ENCODE measurements around the gene GABRG3.

GABRG3 gene

DNA sequence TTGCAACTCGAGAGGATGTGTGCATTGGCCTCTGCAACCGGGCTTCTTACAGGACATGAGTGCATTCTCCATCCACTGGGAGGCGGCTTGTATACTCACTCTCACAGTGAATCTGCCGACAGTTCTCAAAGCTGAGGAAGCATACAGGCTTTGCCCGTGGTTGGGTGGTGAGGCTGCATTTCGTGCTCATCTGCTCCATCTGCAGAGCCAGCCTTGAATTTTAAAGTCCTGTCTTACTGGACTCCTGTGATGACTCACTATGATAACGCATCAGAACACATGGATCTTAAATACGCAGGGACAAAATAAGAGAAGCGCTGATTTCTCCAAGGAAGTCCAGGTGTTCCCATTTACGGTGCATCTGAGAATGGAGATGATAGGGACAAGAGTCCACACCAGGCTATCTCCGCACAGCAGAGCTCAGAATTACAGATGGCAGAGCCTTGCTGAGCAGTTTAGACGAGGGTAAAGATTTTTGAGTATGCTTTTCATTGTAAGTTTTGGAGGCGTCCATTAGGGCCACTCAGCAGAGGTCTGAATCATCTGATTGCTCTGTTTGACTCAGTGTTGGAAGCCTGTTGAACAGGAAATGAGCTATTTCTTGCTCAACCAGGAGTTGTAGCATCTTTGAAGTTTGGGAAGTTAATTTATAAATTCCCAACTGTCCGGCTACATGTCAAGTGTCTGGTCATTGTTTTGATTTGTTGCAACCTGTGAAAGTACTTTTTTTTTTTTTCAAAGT, 87.1 kb downstream of the GABRG3 start:
- DNase-seq, result no peak
- intact Hi-C loops (cut with DNase I), result no loop called here

DNA sequence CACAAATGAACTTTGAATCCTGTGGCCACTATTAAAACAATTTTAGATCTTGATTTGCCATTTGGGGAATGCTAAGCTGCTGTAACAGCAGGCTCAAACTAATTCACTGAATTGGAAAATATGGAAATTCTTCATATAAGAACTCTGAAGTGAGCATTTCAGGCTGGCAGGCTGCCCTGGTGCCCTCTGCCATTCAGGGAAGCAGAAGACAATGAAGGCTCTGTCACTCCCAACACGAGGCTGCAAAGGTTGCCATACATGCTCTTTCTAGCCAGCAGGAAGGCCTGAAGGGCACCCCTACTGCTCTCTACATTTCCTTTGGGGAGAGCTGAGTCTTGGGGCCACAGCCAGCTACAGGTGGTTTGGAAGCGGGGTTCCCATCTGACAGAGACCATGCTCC, 88.0 kb downstream of the GABRG3 start:
- intact Hi-C loops (cut with DNase I), result no loop called here
- DNase-seq, result no peak

DNA sequence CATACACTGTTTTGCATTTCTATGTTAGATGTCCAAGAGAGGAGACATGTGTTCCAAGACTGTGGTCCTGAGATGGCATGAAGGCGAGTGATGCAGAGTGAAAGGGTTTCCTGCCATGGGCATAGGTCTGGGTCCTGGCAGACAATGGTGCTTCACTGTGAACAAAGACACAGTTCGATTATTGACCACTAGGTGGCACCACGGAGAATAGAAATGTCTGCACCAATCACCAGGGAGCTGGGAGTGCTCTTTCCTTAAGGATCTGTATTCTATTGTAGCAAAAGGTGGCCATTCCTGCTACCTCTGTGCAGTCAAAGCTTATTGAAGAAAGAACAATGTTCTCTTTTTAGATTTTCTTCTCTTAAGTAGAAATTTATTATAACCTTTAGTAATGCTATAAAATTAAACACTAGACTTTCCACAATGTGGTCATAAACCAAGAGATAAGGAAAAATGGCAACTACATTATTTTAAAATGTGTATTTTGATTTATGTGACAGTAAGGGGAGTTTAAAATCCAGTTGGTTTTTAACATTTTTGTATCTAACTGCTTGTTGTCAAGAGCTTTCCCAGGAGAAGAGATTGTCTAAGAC, 88.7 kb downstream of the GABRG3 start:
- intact Hi-C loops (cut with DNase I), result no loop called here
- peak in 30 of 42 donors; percentile 24 to 83 (median 58) for DNase-seq

DNA sequence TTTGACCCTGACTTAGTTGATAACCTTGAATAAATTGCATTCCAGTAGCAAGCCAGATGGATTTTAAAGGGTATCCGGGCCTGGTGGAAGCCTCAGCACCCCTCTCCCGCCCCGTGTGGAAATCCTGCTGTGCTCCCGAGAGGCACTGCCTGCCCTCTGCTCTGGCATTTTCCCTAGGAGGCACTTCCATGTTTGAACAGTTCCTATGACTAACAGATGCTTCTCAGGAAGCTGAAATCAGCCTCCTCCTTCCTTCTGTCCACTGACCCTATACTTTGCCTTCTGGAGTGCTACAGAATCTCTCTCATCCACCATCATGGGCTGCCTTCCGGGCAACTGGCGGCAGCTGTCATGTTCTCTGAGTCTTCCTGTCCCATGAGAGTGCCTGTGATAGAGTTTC, 90.8 kb downstream of the GABRG3 start:
- intact Hi-C loops (cut with DNase I), result no loop called here
- no peak for DNase-seq

DNA sequence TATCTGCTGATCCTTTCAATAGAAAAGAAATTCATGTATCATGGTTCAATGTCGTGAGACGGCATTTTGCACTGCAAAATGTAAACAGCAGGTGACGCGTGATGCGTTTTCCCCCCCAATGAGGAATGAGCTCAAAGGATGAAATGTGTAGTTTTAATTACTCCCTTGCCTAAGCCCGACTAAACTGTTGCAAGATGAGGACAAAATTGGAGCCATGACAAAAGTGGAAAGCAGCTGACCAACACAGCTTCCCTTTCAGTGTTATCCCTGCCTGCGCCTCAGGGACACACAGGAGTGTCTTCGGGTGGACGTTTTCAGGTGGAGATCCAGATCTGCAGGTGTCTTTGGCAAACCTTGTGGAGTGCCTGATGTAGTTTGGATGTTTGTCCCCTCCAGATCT, 92.0 kb downstream of the GABRG3 start:
- intact Hi-C loops (cut with DNase I), result no loop called here
- no peak for DNase-seq

DNA sequence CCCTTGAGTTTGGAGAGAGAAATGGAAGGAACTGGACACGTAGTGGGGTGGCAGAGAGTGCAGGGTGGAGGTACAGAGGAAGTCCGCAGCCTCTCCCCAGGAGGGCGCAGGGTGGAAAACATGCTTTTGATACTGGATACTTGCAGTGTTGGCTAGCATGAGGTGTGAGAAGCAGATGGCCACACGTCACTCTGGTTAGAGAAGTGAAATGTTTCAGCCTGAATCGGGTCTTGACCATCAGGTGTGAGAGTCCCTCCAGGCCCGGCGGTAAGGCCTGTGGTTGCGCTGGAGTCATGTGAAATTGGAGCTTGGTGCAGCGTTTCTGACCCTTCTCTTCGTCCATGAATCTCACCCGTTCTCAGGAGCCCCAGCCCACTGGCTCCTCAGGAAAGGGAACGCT, 93.1 kb downstream of the GABRG3 start:
- no peak for DNase-seq
- intact Hi-C loops (cut with DNase I), result no loop called here

DNA sequence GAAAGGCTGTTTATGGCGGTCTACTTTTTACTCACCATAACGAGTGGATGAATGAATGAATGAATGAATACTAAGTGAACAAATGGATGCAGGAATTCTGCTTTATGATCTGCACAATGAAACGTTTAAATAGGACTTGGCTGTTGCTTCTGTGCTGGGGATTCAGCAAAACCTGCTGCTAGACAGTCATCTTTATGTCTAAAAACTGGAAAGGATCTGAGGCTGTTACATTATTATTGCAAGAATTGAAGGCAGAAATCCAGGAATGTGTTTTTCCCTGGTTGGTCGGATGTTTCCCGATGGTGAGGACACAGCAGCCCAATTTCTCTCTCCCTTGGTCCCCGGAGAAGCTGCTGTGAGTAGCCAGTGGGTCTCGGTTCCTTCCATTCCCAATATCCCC, 94.2 kb downstream of the GABRG3 start:
- no peak for DNase-seq
- intact Hi-C loops (cut with DNase I), result no loop called here

DNA sequence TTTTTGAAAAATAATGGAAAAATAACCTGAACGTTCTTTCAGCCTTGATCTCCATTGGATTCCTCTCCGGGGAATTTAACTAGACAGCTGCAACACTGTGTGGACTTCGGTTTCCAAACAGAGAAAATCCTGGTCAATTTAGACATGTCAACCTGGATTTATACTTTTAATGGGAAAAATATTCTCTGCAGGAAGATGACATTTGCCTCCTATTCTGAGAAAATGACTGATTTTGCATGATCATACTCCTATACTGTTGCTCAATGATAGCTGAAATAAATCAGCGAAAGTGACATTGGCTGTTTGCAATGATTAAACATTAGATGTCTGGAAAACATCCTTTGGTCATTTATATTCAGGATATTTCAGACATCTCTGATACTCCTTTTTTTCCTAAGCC, 94.8 kb downstream of the GABRG3 start:
- intact Hi-C loops (cut with DNase I), result no loop called here

DNA sequence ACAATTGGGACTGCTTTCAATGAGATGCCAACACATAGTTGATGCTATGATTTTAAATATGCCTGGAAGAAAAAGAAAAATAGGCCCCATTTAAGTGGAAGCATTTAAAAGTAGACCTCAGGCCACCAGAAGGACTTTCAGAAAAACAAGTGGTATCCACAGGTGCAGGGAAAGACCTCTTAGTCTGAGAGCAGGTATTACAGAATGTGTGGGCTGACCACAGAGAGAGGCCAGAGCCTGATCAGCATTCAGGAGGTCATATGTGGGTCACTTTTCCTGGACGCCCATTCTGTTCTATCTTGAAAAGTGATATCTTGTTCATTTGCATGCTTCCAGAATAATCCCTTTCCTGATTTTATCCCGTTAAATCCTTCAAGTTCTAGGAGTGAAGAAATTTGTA, 95.5 kb downstream of the GABRG3 start:
- DNase-seq, result no peak
- intact Hi-C loops (cut with DNase I), result no loop called here

More for the DNA sequence above, 94.8 kb downstream of the GABRG3 start:
- no peak for DNase-seq

DNA sequence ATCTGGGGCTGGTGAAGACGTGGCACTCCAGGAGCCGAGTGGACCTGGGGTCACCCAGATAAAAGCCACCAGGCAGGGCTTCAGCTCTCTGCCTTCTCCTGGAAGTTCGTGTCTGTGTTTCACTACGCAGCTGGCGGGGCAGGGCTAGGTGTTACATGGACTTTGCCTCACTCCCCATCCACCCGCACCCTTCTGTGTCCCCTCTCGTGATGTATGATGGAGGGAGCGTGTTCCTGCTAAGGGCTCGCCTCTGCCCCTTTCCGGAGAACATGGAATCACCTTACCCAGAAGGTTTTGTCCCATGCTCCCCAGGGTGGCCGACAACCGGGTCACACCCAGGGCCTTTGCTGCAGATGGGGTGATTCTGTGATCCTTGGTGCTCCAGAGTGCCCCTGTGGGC, 96.2 kb downstream of the GABRG3 start:
- no peak for DNase-seq
- intact Hi-C loops (cut with DNase I), result no loop called here

DNA sequence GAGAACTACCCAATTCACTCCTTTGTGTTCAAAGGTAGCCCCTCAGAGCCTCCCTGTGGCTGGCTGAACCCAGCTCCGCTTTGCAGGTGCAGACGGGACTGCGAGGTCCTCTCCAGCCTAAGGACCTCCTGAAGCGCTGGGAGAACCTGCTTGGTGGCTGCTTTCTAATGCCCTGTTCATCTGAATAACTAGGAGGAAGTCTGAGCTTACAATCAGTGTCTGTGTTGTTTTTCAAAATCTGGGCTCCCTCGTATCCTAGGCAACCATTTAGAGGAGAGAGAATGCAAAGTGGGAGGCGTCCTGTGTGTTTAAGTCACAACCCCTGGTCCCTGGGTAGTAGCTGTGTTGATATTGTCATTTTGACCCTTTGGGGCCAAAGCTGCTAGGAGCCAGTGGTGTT, 99.9 kb downstream of the GABRG3 start:
- no peak for DNase-seq
- intact Hi-C loops (cut with DNase I), result no loop called here

DNA sequence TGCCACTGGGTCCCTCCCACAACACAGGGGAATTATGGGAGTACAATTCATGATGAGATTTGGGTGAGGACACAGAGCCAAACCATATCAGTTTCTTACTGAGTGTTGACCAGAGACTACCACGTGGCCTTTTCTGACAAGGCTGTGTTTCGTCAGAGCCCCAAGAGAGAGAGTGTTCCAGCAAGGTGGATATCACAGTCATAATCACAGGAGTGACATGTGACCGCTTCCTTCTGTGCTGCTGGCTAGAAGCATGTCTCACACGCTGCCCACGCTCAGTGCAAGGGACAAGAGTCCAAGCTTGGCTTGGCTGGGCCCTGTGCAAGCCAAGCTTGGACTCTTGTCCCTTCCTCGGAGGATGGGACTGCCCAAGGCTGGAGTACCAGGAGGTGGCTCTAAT, 103.2 kb downstream of the GABRG3 start:
- intact Hi-C loops (cut with DNase I), result no loop called here
- DNase-seq, result no peak

DNA sequence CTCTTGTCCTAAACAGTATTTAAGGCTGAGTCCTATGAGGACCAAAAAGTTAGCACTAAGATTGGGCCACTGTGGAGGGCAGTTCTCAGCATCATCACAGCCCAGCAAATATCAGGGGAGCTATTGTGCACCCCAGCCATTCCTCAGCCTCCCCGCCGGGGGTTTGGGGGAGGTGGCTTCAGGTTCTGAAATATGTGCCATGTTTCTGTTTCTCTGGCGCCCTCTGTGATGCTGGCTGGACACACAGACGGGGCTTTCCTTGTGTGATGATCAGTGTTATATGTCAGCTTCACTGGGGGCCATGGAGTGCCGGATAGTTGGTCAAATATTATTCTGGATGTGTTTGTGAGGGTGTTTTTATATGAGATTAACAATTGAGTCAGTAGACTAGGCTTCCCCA, 106.8 kb downstream of the GABRG3 start:
- peak in 1 of 42 donors; percentile 17 for DNase-seq
- intact Hi-C loops (cut with DNase I), result no loop called here

DNA sequence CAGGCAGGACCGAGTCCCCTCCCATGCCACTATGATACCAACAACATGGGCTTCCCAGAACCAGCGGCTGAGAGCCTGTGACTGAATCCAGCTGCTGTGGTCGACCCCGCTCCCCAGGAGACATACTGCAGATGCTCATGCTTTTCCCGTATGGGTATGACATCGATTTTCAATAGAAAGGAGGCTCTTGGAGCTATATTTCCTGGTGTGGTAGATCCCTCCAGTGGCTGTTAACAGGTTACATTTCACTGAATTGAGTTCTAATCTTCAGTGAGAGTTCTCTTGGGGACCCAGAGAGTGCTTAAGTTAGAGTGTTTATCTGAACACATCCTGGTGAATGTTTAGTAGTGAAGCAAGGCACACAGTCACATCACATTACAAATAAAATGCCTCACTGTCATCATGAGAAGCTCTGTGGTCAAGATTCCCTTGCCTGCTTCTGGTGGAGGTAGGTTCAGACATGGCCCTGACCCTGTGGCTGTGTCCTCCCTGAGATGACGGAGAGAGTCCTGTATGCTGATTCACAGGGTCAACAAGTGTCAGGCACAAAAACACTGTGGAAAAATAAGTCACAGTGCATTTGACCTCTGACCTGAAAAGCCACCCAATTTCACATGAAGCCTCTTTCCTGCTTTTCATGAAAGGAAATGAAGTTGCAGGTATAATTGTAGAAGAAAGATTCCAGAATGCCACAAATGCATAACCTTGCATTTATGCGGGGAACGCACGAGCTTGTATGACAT, 110.9 kb downstream of the GABRG3 start:
- intact Hi-C loops (cut with DNase I), result no loop called here
- DNase-seq, result no peak

DNA sequence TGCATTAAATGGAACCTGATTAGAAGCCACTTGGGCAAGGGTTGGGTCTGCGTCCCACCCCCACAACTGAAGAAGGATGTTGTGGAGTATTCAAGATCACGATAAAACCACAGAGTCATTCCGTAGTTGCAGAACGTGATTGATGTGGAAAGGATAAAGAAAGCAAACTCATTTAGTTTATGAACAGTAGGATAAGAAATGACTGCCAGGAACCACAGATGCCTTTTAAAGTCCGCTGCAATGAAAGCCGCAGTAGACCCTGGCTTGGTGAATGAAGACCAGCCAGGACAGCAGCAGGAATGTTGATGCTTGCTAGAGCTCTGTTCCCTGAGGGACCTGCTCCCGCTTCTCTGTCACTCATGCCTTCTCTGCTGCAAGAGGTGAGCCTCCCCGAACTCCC, 111.5 kb downstream of the GABRG3 start:
- DNase-seq, result peak in 3 of 42 donors; percentile 11 to 19 (median 16)
- intact Hi-C loops (cut with DNase I), result no loop called here

DNA sequence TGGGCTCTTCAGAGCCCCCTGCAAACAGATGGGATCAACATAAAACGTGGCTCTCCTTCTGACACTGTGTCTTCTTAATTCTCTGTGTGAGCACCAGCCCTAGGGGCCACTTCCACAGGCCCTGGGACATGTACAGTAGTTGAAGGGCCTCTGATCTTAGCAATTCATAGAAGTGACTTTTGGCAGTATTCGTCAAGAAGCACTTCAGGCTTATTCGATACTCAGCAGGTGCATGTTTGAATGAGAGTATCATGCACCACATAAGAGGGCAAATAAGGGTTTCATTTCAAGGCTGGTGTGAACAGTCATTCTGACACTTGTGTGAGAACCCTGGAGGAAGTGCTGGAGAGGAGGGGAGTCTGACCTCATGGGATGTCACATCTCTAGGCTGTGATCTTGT, 113.9 kb downstream of the GABRG3 start:
- intact Hi-C loops (cut with DNase I), result no loop called here
- peak in 1 of 42 donors; percentile 22 for DNase-seq

DNA sequence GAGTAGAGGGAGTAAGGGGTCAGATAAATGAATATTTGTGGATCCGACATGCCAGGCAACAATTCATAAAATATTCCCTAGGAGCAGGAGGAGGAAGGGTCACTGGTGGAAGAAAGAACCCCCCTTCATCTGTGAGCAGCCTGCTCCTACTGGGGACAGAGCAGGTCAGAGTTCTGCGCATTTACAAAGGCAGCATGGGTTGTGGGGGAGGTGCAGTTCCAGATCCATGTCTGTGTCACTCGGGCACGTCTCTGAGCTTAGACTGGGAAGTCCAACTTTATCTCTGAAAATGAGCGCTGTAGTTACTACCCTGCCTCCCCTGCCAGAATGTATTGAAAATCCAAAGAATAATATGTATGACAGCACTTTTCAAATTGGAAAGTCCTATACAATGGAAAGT, 115.2 kb downstream of the GABRG3 start:
- intact Hi-C loops (cut with DNase I), result no loop called here
- DNase-seq, result peak in 1 of 42 donors; percentile 21

DNA sequence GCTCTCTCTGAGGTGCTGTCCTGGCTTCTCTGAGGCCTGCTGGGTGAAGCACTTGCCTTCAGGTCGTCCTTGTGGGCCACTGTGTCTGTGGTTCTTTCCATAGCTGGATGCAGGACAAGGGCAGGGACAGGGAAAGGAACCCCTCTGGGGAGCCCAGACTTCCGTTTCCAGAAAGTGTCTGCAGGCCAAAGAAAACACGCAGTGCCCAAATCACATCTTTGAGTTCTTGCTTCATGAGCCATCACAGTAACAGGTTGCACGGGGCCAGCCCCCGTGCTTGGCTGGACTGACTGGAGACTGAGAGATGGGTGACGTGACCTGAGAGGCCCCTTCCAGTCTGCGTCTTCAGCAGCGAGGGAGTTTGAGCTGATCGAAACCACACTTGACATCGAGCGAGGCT, 115.8 kb downstream of the GABRG3 start:
- DNase-seq, result peak in 1 of 42 donors; percentile 37
- intact Hi-C loops (cut with DNase I), result no loop called here

DNA sequence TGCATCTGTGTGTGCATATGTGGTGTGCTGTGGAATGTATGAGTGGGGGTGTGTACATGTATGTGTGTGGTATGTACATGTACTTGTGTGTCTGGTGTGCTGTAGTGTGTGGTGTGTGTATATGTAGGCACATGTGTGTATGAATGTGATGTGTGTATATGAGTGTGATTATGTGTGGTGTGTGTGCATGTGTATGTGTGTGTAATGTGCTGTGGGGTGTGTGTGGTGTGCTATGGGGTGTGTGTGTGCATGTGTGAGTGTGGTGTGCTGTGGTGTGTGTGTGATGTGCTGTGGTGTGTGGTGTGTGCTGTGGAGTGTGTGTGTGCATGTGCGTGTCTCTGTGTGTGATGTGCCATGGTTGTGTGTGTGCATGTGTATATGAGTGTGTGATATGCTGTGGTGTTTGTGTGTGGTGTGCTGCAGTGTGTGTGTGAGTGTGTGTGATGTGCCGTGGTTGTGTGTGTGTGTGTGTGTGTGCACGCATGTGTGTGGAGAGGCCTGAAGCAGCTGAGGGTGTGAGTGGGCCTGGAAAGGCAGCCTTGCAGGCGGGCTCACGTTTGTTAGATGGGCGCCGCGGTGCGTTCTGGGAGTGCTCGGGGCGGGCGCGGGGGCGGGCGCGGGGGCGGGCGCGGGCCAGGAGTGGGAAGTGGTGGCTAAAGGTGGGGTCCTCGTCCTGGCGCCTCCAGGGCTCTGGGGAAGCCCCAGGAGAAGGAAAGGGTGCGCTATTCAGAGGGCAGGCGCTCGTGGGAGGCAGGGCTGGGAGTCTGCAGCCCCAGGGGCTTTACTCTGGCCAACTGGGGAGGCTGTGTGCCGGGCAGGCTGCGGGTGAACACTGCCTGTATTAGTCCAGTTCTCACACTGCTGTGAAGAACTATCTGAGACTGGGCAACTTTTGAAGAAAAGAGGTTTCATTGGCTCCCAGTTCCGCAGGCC, 116.9 kb downstream of the GABRG3 start:
- no peak for DNase-seq
- intact Hi-C loops (cut with DNase I), result no loop called here
